ENCODE measurements around the gene PIP5K1B. TPM values are rescaled to one million over a fixed set of nuclear protein-coding genes. Genes with fewer than 3 reads are reported as not detected.
A peak's percentile ranks its signal among the peaks of the same experiment; 100 is the strongest.

Gene PIP5K1B
- total RNA-seq, 4 donors from 2014 or later, result 0.63 to 1.6 (median 0.98) TPM

GRCh38 chr9:68705531-68706362 lies 707 bp downstream of the PIP5K1B start:
- intact Hi-C loops (cut with DNase I), result no loop called here
- peak overlapping the region; percentile 5 to 38 (median 26) for H3K4me3 ChIP-seq (replicated peaks in 1 of 3)
- WGBS, 2 donors, result 0 to 1% methylated on average over 18 to 24 of the region's 62 CpGs
- peak; percentile 10 for DNase-seq
- TF ChIP-seq CTCF (IDR thresholded peaks at IDR 0.05), result no peak
- TF ChIP-seq POLR2A (IDR thresholded peaks at IDR 0.05), result no peak
- peaks cover 11 to 13% of the 10 kb centered on the region in 2 donors for H3K4me1 ChIP-seq
- H3K27me3 ChIP-seq, result no peaks in the 10 kb centered on the region
- H3K9me3 ChIP-seq, result no peaks in the 10 kb centered on the region
- H3K27ac ChIP-seq, result no peak overlapping the region
- no peaks in the 10 kb centered on the region for H3K36me3 ChIP-seq

GRCh38 chr9:68706363-68707201 lies 1.5 kb downstream of the PIP5K1B start:
- 22 to 24% methylated on average over 19 of the region's 19 CpGs for WGBS, 2 donors
- H3K4me1 ChIP-seq, result peaks cover 11 to 13% of the 10 kb centered on the region in 2 donors
- no peak for TF ChIP-seq POLR2A (IDR thresholded peaks at IDR 0.05)
- no peak for TF ChIP-seq CTCF (IDR thresholded peaks at IDR 0.05)
- intact Hi-C loops (cut with DNase I), result no loop called here
- H3K4me3 ChIP-seq (replicated peaks in 1 of 3), result no peak overlapping the region
- no peaks in the 10 kb centered on the region for H3K9me3 ChIP-seq
- DNase-seq, result no peak
- H3K27me3 ChIP-seq, result no peaks in the 10 kb centered on the region
- no peak overlapping the region for H3K27ac ChIP-seq
- H3K36me3 ChIP-seq, result no peaks in the 10 kb centered on the region

- intact Hi-C loops (cut with DNase I), result no loop called here
Observed at GRCh38 chr9:68707801-68708488, 2.9 kb downstream of the PIP5K1B start.

GRCh38 chr9:68708513-68708912 lies 3.5 kb downstream of the PIP5K1B start:
- no peaks in the 10 kb centered on the region for H3K9me3 ChIP-seq
- no peaks in the 10 kb centered on the region for H3K27me3 ChIP-seq
- no peaks in the 10 kb centered on the region for H3K36me3 ChIP-seq
- peaks cover 11 to 13% of the 10 kb centered on the region in 2 donors for H3K4me1 ChIP-seq
- WGBS, 2 donors, result 86 to 91% methylated on average over 3 of the region's 3 CpGs
- H3K4me3 ChIP-seq (replicated peaks in 1 of 3), result no peak overlapping the region
- intact Hi-C loops (cut with DNase I), result no loop called here
- no peak overlapping the region for H3K27ac ChIP-seq
- no peak for TF ChIP-seq POLR2A (IDR thresholded peaks at IDR 0.05)
- DNase-seq, result no peak

More at GRCh38 chr9:68707801-68708488, 2.9 kb downstream of the PIP5K1B start:
- Histone ChIP-seq H3K9me3 (no peaks in the 10 kb centered on the region), H3K4me3 (replicated peaks in 1 of 3) (no peak overlapping the region), H3K36me3 (no peaks in the 10 kb centered on the region), H3K4me1 (peaks cover 11 to 13% of the 10 kb centered on the region in 2 donors), H3K27ac (no peak overlapping the region), H3K27me3 (no peaks in the 10 kb centered on the region)
- DNase-seq, result no peak
- TF ChIP-seq CTCF (IDR thresholded peaks at IDR 0.05) (no peak), POLR2A (IDR thresholded peaks at IDR 0.05) (no peak)
- WGBS, 2 donors, result 75 to 83% methylated on average over 4 of the region's 4 CpGs
